GM18867 (cell line): ENCODE measurements around the gene NAA40.

Source experiments
- ATAC-seq: cut with Tn5 transposase; IDR thresholded peaks from one replicate; pipeline ENCODE4 v1.9.1; 2021; ENCODE audit warnings: mild to moderate bottlenecking, moderate library complexity; ENCODE audit not compliant: unreplicated experiment

The NAA40 gene

GRCh38 chr11:64006398-64006797, 67.6 kb downstream of the NAA40 start:
- ATAC-seq: no peak
